ENCODE results near the gene CLNK. TPM values are rescaled to one million over a fixed set of nuclear protein-coding genes. Genes with fewer than 3 reads are reported as not detected.

The CLNK gene
- total RNA-seq, 4 donors from 2014 or later: not detected

- DNase-seq: no peak
- H3K27ac ChIP-seq: no peak overlapping the region
- no peak overlapping the region for H3K4me3 ChIP-seq (replicated peaks in 1 of 3)
- peaks cover 0 to 6% of the 10 kb centered on the region in 2 donors for H3K4me1 ChIP-seq
- intact Hi-C loops (cut with DNase I): no loop called here
- no peaks in the 10 kb centered on the region for H3K36me3 ChIP-seq
- no peaks in the 10 kb centered on the region for H3K9me3 ChIP-seq
- 67 to 83% methylated on average over 7 of the region's 8 CpGs for WGBS, 2 donors
- TF ChIP-seq POLR2A (IDR thresholded peaks at IDR 0.05): no peak
- no peak for TF ChIP-seq CTCF (IDR thresholded peaks at IDR 0.05)
- H3K27me3 ChIP-seq: no peaks in the 10 kb centered on the region
Observed at GRCh38 chr4:10587697-10588096, 96.9 kb downstream of the CLNK start.

GRCh38 chr4:10587296-10587695, 97.3 kb downstream of the CLNK start:
- no peaks in the 10 kb centered on the region for H3K36me3 ChIP-seq
- no peaks in the 10 kb centered on the region for H3K9me3 ChIP-seq
- WGBS, 2 donors: 93 to 96% methylated on average over 12 of the region's 12 CpGs
- no peaks in the 10 kb centered on the region for H3K27me3 ChIP-seq
- H3K4me3 ChIP-seq (replicated peaks in 1 of 3): no peak overlapping the region
- intact Hi-C loops (cut with DNase I): no loop called here
- TF ChIP-seq CTCF (IDR thresholded peaks at IDR 0.05) (no peak), POLR2A (IDR thresholded peaks at IDR 0.05) (no peak)
- H3K27ac ChIP-seq: no peak overlapping the region
- H3K4me1 ChIP-seq: peaks cover 0 to 6% of the 10 kb centered on the region in 2 donors
- no peak for DNase-seq

- intact Hi-C loops (cut with DNase I): no loop called here
- Histone ChIP-seq H3K9me3 (no peaks in the 10 kb centered on the region), H3K4me1 (peaks cover 0 to 6% of the 10 kb centered on the region in 2 donors), H3K4me3 (replicated peaks in 1 of 3) (no peak overlapping the region), H3K36me3 (no peaks in the 10 kb centered on the region), H3K27ac (no peak overlapping the region), H3K27me3 (no peaks in the 10 kb centered on the region)
- DNase-seq: peak; percentile 8 to 13
- WGBS, 2 donors: 22 to 26% methylated on average over 2 of the region's 2 CpGs
- TF ChIP-seq CTCF (IDR thresholded peaks at IDR 0.05) (no peak), POLR2A (IDR thresholded peaks at IDR 0.05) (no peak)
Observed at GRCh38 chr4:10584042-10584441, 100.5 kb downstream of the CLNK start.

GRCh38 chr4:10582951-10583350, 101.6 kb downstream of the CLNK start:
- no peak for TF ChIP-seq CTCF (IDR thresholded peaks at IDR 0.05)
- TF ChIP-seq POLR2A (IDR thresholded peaks at IDR 0.05): no peak
- intact Hi-C loops (cut with DNase I): no loop called here
- H3K4me3 ChIP-seq (replicated peaks in 1 of 3): no peak overlapping the region
- H3K4me1 ChIP-seq: peaks cover 0 to 6% of the 10 kb centered on the region in 2 donors
- DNase-seq: no peak
- no peak overlapping the region for H3K27ac ChIP-seq
- no peaks in the 10 kb centered on the region for H3K36me3 ChIP-seq
- WGBS, 2 donors: 64 to 74% methylated on average over 8 of the region's 8 CpGs
- H3K27me3 ChIP-seq: no peaks in the 10 kb centered on the region
- H3K9me3 ChIP-seq: no peaks in the 10 kb centered on the region

- 53% methylated on average over 3 of the region's 3 CpGs for WGBS, 2 donors
- Histone ChIP-seq H3K4me3 (replicated peaks in 1 of 3) (no peak overlapping the region), H3K36me3 (no peaks in the 10 kb centered on the region), H3K27ac (no peak overlapping the region), H3K9me3 (no peaks in the 10 kb centered on the region), H3K27me3 (no peaks in the 10 kb centered on the region), H3K4me1 (peaks cover 0 to 6% of the 10 kb centered on the region in 2 donors)
- peak; percentile 37 to 46 for DNase-seq
- intact Hi-C loops (cut with DNase I): no loop called here
- TF ChIP-seq CTCF (IDR thresholded peaks at IDR 0.05) (peak in 4 of 6 experiments; percentile 29 to 62 (median 57)), POLR2A (IDR thresholded peaks at IDR 0.05) (no peak)
Observed at GRCh38 chr4:10582059-10582686, 102.4 kb downstream of the CLNK start.
